HG02970 (cell line): ENCODE data around the gene MUC2.

Experiments used
- ATAC-seq: cut with Tn5 transposase; IDR thresholded peaks from one replicate; pipeline ENCODE4 v1.9.1; 2021; ENCODE audit warnings: mild to moderate bottlenecking, moderate library complexity, moderate number of reproducible peaks; ENCODE audit not compliant: unreplicated experiment, low FRiP score

The MUC2 gene

DNA sequence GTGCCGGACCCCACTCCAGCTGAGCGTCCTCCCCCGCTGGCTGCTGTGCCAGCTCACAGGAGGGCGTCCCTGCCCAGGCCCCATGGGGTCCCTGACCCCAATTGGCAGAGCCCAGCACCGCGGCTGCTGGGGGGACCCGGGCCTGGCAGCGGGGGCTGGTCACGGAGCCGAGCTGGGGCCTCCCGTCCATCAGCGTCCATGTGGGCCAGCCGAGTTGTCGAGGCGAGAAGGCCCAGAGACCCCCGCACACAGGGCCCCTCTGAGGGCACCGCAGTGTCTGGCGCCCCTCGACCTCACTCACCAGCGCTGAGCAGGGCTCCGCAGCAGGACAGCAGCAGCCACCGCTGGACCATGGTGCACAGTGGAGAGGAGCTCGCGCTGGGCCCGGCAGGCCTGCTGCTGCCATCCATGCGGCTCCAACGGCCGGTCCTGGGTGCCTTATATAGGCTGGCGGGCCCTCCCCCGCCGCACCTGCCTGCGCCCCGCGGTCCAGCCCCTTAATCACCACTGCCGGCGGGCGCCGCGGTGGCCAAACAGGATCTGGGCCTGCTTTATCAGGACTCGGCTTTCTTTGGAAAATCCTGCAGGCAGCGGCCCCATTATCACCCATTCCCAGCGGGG is 38.3 kb upstream of the MUC2 start, which contains the start of gene MUC6:
Gene MUC6 (minus strand): TSS at position 416 of the 621 bp plus-strand sequence. CDS start 63 bp downstream, at position 353.
- no peak for ATAC-seq

DNA sequence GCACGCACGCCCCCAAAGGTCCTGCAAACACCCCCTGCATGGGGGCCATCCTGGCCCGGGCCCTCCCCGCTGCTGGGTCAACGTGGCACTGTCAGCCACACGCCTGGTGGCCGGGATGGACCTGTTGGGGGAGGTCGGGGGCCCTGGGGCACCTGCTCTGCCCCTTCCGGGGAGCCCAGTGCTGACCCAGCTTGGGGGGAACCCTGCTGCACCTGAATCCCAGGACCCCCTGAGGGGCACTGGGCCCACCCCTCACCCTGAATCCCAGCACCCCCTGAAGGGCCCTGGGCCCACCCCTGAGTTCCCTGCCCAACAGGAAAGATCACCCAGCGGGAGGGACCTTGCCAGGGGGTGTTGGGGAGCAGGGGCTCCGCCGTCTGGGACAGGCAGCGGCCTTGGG is 37.7 kb upstream of the MUC2 start:
- ATAC-seq: no peak

DNA sequence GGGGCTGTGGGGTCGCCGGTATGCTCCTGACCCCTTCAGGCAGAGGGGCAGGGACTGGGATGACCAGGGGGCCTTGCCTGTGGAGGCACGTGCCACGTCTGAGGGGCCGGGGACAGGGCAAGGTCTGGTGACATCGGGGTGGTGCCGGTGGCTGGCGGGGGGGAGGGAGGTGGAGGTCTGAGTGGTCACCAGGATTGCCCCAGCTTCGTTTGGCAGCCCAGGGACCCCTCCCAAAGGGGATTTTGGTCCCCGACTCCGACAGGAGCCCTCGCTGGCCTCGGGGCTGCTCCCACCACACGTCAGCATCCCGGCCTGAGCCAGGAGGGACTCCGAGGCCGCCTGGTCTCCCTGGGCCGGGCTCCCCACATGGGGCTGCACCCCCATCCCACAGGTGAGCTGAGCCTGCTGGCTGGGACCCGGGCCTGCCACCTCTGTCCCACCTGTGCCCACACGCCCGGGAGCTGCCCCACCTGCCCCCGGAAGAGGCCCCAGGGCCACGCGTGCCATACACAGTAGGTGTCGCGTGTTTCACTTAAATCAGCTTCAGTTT is 37.1 kb upstream of the MUC2 start:
- ATAC-seq: no peak

DNA sequence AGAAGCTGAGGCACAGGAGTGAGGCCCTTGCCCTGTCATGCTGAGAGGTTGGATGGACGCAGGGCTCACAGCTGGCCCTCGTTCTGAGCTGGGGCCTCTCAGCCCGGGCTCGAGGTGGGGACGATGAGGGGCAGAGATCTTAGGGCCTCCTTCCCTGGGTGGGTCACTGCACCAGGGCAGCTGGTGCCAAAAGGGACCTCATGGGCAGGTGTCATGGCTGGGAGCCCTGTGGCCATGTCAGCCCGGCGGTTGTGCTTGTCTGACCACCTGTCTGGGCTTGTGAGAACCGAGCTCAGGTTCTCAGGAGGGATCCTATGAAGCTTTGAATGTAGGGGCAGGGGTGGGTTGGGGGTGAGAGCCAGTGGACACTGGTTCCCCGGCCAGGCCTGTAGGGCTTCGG is 36.3 kb upstream of the MUC2 start:
- ATAC-seq: no peak

DNA sequence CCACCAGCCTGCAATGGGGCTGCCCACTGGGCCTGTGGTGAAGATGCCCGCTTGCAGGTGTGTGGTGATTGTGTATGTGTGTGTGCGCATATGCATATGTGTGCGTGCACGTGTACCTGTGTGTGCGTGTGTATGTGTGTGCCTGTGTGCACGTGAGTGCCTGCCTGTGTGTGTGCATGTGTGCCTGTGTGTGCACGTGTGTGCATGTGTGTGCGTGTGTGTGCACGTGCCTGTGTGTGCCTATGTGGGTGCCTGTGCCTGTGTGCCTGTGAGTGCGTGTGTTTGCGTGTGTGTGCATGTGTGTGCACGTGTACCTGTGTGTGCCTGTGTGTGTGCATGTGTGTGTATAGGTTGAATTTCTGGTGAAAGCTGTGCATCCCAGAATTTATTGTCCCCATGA is 35.8 kb upstream of the MUC2 start:
- ATAC-seq: no peak

DNA sequence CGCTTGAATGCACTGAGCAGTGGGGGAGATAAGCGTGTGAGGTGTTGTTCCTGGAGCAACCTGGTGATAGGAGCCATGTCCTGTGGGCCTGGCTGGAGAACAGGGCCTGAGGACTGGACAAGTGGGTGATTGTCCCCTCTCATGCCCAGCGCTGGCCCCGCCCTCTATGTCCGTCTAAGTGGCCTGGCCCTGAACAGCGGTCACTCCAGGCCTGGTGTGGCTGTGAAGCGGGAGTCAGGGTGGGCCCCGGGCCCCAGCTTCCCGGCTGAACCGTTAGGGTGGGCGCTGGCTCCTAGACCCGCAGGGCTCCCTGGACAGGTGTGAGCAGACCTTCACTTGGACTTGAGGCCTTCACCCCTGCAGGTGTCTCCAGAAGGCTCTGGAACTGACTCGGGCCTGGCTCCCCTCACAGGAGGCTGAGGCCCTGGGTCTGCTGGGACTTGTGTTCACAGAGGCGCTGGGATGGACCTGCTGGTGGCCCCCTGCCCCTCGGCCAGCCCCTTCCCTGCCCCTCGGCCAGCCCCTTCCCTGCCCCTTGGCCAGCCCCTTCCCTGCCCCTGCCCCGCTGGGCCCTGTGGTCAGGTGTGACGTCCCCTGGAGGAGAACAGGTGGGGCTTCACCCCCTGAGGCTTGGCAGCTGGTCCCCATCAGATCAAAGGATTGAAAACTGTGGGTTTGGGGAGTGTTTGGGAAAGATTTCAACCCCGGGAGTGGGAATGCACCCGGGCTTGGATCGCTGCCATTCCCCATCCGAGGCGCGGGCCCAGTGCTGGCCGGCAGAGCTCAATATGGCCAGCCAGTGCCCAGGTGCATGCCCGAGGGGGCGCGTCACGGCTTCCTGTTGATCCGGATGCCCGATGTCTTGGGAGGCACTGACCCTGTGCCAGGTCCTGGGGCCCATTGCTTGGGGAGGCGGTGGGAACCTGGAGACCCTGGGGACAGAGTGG is 34.9 kb upstream of the MUC2 start:
- ATAC-seq: no peak

DNA sequence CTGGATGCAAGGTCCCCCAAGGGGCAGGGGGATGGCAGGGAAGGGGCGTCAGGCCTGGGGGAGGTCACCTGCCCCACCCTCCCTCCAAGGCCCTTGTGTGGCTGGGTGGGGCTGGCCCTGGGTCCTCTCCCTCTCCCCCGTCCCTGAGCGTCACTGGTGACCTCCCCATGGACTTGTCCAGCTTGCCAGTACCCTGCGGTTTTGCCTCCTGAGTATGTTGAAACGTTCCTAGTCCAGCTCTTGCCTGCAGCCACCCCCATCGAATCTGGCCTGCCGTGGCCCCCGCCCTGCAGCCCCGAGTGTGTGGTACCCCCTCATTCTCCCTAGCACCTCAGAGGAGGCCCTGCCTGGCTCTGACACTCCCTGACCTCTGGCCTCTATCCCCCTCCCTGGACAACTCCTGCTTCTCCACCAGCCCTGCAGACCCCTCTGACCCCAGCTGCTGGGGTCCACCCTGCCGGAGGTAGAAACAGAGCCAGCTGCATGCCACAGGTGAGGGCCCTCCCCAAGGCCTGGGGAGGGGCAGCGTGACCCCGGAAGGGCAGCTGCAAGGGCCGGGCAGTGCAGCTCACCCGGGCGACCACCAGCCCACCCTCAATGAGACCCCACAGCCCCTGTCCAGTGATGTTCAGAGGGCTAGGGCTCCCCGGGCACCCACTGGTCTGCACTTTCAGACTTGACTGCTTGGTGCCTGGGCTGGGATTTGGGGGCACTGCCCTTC is 34.1 kb upstream of the MUC2 start:
- ATAC-seq: no peak

DNA sequence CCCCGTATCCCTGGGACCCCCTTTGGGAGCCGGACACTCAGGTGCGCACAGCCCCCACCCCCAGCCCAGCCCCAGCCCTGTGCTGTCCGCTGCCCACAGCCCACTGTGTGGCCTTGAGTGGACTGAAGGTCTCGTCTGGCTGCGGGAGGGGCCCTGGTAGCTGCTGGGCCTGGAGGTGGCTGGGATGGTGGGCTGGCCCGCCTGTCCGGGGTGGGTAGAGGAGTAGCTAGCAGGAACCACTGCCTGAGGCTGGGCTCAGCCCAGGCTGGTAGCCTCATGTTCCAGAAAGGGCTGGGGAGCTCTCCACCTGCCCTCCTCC is 33.6 kb upstream of the MUC2 start:
- no peak for ATAC-seq

DNA sequence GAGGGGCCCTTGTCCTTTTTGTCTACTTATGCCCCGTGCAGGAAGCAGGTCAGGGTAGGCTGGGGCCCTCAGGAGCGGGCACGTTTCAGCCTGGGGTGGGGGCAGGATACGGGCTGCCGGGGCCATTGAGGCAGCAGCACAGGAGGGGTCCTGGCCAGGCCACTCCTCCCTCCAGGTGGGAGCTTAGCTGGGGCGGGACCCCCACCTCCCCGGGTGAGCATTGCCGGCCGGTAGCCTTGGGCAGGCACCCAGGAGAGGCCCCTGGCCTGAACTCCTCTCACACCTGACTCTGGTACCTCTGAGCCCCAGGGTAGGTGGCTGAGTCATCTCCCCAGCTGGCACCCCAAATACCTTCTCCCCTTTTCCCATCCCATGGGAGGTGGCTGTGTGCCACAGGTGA is 33.2 kb upstream of the MUC2 start:
- ATAC-seq: no peak

DNA sequence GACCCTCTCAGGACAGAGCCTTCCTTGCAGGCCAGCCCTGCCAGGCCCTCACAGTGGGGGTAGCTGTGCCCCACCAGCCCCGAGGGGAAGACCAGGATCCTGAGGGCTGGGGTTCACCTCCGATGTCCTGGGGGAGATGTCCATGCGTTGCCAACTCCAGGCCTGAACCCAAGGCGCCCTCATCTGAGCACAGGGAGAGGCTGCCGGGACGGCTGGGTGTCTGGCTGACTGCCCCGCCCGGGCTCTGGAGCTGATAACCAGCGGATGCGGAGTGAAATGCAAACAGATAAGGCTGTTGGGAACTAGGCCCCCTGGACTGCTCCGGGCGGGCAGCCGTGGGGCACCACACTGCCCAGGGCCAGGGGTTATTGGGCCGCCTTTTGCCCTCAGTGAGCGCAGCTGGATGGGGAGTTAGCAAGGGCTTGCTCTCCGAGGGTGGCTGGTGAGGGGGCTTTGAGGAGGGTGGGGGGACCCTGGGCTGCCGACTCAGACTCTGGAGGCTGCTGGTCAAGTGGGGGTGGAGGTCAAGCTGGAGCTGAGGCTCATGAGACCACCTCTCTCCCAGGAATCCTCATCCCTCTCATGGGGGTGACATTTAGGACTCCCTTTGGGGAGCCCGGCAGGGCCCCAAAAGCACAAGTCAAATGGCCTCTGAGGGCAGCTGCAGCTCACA is 32.6 kb upstream of the MUC2 start:
- no peak for ATAC-seq

DNA sequence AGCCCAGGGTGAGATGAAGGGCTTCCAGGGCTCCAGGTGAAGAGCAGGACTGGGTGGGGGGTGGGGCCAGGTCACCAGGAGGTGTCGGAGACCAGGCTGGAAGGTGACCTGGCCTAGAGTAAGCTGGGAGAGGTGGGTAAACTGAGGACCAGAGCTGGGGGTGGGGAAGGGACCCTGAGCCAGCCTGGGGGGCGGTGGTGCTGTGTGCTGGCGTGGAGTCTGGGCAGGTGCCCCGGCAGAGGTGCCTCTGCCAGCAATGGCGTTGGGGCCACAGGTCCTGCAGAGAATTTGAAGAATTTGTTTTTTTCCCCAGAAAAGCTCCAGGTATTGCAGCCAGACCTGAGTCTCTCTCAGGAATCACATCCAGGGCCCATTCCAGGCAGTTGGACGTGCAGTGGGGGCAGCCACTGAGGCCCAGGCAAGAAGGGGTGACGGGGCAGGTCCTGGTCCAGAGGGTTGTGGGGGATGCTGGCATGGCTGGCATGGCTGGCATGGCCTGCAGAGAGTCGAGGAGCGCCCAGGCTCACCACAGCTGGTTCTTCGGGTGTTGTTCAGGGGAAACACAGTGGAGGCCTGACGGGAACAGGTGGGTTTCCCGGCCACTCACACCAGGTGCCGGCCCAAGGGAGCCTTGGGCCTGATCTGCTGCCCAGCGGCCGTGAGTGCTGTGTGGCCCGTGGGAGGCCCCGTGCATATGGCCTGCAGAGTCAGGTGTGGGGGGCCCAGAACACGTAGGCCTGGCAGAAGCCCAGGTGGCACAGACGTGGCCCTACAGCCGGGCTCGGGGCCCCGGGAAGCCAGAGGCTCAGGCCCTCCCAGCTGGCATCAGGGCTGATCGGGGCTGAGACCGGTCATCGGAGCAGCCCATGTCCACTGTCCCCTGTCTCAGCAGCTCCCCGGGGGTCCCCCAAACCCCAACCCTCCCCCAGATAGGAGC is 31.8 kb upstream of the MUC2 start:
- no peak for ATAC-seq

DNA sequence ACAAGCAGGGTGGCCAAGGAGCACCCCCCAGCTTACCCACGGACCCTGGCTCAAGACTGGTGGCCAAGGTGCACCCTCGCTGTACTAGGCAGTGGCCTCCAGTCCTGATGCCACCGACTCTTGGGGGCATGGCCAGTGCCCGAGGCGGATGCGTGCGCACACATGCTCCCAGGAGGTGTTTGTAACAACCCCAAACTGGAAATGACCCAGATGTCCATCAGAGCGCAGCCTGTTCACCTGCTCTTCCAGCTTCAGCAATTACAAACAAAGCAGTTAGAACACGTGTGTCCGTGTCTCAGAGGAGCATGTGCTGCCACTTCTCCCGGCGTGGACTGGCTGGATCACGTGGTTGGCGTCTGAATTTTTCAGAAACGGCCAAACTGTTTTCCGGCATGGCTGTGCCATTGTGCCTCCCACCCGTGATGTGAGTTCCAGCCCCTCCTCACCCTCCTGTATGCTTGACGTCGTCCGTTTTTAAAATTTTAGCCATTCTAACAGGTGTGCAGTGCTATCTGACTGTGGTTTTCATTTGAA is 31.0 kb upstream of the MUC2 start:
- ATAC-seq: no peak

DNA sequence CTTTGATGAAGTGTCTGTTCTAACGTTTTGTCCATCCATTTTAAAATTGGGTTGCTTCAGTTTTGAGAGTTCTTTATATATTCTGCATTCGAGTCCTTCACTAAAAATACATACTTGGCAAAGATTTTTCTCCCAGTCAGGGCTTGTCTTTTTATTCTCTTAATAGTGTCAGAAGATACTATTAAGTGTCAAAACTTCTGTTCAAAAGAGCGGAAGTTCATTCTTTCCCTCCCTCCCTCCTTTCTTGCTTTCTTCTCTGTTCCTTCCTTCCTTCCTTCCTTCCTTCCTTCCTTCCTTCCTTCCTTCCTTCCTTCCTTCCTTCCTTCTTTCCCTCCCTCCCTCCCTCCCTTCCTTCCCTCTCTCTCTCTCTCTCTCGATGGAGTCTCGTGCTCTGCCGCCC is 30.5 kb upstream of the MUC2 start:
- no peak for ATAC-seq

DNA sequence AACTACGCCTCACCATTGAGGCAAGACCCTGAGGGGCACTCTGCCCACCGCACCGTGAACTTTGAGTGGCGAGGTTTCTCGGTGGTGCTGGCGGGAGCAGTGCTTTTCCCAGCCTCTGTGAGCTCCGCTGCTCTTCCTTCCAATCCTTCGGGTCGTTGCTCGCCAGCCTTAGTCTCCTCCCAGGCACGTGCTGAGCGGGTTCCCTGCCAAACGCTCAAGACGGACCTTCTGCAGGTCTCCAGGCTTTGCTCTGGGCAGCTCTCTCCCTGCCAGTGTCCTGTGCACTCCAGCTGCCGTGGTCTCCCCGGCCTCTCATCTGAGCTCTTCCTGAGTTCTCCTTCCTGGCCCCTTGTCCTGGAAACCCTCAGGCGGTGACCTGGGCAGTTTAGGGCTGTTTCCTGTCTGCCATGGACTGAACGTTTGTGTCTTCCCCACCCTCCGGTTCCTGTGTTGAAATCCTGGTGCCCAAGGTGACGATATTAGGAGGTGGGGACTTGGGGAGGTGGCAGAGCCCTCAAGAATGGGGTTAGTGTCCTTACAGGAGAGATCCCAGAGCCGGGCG is 27.0 kb upstream of the MUC2 start:
- no peak for ATAC-seq

DNA sequence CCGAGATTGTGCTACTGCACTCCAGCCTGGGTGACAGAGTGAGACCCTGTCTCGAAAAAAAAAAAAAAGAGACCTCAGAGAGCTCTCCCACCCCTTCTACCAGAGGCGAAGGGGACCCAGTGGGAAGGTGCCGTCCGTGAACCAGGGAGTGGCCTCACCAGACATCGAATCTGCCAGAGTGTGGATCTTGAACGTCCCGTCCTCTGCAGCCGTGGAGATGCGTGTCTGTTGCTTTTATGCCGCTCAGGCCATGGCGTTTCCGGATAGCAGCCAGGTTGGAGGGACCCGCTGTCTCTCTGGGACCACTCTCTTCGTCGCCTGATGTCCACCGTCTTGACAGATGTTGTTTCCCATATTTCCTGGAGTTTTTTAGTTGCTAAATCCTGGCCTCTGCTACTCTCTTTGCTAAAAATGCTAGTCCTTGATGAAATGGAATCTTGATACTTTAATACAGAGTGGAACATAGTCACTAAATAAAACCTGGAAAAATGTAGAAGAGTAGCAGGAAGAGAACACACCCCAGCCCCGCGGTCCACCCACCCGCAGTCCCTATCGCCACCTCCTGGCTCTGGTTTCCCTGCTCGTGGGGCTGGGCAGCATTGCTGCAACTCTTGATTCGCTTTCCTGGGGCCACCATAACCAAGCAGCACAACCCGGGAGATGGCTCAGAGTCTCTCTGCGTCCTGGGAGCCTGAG is 26.2 kb upstream of the MUC2 start:
- no peak for ATAC-seq

DNA sequence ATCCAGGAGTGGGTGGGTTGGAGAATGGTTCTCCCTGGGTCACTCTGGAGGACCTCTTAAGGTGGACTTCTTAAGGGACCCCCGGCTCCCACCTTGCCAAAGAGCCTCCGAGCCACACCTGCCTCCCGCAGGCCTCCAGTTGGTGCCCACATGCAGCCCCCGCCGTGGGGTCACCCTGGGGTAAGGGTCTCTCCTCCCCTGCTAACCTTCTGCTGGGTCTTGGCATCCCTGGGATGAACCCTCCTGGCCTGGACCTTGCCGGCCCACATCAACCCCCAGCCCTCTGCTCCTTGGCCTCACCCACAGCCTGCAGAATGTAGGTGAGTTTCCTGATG is 25.6 kb upstream of the MUC2 start:
- no peak for ATAC-seq

DNA sequence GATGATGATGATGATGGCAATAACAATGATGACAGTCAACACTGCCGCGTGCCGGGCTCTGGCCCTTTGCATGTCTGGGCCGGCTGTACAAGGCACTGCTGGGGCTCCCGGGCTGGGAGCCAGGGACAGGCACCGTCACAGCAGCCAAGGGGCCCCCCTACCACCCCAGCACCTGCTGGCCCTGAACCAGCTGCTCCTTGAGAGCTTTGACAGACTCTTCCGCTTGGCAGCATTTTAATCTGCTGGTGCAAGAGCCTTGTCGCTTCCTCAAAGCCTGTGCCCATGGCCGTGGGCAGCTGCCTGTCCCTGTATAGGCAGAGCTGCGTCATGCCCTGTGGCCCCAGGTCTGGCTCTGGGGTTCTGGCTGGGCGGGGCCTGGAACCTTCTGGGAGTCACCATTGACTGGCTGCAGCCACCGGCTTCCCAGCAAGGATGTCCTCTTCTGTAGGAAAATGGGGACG is 25.2 kb upstream of the MUC2 start:
- no peak for ATAC-seq

DNA sequence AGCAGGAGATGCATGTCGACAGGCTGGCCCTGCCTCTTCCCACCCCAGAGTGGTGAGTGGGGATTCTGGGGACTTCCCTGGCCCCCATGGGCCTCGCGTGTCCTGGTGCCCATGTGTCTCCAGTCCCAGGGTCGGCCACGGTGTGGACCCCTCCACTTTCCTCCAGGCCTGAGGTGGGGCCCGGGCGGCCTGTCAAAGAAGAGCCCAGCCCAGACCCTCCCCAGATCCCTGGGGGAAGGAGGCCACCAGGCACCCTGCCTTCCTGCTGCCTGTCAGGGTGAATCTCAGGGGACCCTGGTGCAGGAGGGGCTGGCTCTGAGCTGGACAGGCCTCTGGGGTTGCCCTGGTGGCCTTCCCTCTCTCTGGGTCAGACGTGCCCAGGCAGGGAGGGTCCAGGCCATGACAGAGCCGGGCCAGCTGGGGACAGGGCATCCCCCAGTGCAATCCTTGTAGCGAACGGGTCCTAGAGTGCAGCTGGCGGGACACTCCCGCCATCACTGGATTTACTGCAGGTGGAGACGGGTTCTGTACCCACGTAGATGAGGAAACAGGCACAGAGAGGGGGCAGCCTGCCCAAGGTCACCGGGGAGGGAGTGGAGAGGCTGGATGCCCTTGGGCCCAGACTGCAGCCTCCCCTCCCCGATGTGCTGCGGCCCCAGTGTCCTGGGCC is 24.6 kb upstream of the MUC2 start:
- ATAC-seq: no peak
